HCEC 1CT (cell line): ENCODE measurements around the gene COX11.

Experiments used
- DNase-seq: peaks from one replicate; pipeline ENCODE4 v3.0.0-alpha.2; 2017

COX11 gene, protein sequence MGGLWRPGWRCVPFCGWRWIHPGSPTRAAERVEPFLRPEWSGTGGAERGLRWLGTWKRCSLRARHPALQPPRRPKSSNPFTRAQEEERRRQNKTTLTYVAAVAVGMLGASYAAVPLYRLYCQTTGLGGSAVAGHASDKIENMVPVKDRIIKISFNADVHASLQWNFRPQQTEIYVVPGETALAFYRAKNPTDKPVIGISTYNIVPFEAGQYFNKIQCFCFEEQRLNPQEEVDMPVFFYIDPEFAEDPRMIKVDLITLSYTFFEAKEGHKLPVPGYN

DNA sequence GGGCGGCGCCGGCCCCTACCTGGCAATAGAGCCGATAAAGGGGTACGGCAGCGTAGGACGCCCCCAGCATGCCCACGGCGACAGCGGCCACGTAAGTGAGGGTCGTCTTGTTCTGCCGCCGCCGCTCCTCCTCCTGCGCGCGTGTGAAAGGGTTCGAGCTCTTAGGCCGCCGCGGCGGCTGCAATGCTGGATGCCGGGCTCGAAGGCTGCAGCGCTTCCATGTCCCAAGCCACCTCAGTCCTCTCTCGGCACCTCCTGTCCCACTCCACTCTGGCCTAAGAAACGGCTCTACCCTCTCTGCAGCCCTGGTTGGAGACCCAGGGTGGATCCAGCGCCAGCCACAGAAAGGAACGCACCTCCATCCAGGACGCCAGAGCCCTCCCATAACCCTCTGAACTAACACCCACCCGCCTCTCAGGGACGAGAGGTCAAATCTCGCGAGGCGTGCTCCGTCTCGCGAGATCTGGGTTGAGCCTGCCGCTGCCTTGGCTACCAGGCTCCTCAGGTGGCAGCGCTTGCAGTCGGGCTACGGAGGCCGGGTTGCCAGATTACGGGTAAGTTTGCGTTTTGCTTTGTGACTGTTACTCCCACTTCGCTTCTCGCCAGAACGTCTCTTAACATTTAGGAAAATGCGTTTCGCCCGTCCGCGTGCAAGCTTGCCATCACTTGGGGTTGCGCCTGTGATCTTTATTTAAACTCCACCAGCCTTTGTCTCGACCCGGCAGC lies at the start of gene COX11, which contains the start of gene STXBP4:
Gene COX11 (minus strand): TSS at position 393 of the 726 bp plus-strand sequence. CDS start 8 bp downstream, at position 385.
Gene STXBP4 (plus strand): TSS at position 504 of the 726 bp plus-strand sequence. CDS start 17,455 bp downstream, outside the sequence.
- DNase-seq = peak; percentile 94

DNA sequence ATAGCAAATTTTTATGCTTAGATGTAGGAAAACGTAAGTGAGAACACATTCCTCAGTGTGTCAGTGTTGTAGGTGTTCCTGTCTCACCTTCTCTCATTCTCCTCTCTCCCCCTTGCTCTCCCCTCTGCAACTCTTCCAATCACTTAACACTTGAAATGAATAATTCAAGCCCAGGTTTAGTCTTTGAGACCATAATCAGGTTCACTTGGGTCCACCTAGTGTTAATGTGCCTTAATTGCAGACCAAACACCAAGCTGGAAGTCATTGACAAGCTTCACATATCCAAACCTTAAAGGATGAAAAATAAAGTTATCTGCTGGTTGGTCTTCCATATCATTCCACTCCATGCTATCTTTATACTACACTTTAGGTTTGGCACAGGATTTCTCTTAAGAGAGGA lies 37.1 kb upstream of the COX11 start:
- DNase-seq = peak; percentile 23

DNA sequence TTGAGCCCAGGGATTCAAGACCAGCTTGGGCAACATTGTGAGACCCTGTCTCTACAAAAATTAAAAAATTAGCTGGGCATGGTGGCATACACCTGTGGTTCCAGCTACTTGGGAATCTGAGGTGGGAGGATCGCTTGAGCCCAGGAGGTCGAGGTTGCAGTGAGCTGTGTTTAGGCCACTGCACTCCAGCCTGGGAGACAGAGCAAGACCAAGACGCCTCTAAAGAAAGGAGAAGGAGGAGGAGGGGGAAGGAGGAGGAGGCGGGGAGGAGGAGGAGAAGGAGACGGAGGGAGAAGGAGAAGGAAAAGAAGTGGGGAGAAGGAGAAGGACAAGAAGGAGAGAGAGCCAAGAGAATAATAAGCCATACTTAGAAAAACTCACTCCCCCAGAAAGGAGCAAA lies 36.0 kb upstream of the COX11 start:
- DNase-seq = no peak

DNA sequence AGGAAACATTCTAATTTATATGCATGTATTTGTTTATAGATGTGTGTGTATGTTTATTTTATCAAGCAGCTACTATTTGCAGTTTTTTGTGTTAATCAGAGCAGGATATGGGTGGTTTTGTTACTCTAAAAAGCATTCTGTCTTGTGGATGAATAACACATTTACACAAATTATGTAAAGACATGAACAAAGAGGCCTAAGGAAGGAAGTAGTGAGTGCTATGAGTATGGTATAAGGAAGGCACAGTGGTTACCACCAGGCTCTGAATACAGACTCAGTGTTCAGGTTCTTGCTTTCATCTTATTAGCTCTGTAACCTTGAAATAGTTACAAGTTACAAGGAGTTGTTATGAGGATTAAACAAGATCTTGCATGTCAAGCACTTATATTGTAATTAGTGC lies 34.0 kb upstream of the COX11 start:
- no peak for DNase-seq

DNA sequence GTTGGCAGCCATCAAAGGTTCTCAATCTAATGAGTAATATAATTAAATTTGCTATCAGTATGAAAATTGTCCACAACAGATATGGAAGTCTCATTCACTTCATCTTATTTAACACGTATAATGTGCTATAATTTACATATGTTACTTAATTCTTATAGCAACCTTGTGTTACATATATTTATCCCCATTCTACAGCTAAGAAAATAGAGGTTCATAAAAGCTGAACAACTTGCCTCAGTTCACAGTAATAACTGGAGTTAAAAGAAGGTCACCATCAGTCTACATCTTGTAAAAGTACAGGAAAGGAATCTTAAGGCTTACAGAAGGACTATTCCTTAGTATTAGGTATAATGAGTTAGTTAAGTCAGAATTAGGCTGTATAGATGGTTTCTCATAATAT lies 28.0 kb upstream of the COX11 start:
- no peak for DNase-seq

DNA sequence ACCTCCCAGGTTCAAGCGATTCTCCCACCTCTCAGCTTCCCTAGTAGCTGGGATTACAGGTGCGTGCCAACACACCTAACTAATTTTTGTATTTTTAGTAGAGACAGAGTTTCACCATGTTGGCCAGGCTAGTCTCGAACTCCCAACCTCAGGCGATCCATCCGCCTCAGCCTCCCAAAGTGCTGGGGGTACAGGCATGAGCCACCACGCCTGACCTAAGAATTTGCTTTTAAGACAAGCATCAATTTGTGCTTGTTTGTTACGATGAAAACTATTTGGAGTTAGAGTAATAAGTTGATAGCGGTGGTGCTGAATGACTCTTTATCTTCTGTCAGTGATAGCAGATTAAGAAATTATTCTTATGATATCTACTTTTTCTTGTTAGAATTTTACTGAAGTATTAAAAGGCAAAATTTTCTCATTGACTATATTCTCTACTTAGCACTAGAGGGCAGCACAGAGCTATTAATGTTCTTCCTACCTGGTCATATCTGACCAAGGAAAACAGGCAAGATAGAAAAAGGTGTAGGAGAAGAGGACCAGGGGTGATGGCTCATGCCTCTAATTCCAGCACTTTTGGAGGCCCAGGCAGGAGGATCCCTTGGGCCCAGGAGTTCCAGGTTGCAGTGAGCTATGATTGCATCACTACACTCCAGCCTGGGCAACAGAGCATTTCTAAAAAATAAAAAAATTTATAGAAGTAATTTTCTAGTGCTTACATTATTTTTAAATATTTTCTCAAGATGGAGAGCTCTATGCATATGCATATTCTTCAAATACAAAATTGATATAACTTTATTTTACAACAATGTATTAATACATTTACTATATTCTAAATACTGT lies 24.6 kb upstream of the COX11 start:
- DNase-seq = peak; percentile 48

DNA sequence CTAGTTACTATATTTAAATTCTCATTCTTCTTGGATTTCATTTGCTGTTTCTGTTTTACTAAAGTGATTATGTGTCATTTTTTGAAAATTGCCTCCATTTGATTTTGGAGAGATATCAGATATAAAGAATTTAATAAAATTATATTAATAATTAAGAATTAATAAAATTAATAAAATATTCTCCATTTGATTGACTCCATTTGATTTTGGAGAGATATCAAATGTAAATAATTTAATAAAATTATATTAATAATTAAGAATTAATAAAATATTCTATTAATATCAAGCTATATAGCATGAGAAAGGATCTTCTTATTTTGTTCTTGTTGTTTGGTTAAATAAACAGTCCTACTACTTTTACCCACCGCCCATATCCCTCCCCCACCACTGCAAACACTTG lies 23.1 kb upstream of the COX11 start:
- no peak for DNase-seq

DNA sequence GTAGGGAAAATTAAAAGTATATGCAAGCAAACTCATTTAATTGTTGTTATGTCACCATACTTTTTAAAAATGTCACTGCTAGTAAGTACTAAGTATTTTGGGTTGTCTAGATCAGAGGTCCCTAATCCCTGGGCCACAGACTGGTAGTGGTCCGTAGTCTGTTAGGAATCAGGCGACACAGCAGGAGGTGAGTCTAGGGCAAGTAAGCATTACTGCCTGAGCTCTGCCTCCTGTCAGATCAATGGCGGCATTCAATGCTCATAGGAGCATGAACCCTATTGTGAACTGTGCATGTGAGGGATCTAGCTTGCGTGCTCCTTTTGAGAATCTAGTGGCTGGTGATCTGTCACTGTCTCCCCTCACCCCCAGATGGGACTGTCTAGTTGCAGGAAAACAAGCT lies 21.7 kb upstream of the COX11 start:
- DNase-seq = no peak

DNA sequence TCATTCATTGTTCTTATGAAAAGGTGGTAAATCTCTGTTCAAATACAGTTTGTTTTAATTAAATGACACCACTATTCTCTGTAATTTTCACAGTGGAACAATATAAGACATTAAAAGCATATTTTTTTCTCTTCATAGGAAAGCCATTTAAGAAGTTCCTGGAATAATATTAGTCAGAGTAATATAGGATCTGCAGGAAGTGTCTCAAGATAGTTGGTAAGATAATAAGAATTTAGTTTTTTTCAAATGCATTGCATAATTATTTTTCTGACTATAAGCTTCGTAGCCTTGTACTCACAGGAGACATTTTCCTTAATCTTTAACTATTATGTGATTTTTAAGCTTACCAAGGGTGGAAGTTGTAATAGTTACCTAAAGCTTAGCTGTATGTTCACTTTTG lies 17.0 kb upstream of the COX11 start:
- peak; percentile 41 for DNase-seq

DNA sequence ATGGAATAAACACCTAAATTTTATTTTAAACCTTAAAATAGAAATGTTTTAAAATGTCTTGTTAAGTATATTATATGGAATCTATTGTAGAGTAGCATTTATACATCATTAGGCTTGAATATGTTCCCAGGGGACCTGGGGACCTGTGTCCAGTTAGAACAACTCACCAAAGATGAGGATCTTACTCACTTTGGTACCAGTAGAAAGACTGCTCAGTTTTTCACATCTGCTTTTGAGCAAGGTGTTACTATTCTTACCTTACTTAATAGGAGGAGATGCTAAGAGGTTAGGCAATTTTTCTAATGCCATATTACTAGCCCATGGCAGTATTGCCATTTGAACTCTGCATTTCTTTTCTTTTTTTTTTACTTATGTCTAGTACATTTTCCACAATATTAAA lies 14.8 kb upstream of the COX11 start:
- DNase-seq = no peak

DNA sequence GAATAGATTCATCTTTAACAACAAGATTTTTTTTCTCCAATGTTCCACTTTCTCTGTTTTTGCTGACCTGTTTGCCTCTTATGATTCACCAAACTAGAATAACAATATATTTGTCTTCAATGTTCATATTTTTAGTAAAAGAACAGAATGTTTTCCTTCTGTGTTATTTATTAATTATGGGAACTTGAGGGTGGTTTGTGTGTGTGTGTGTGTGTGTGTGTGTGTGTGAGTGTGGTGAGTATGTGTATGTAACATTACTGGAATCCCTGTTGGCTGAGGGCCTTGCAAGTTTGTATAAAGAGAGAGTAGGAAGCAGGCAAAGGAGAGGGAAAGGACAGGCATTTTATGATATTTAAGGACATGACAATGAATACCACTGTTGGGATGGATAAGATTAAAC lies 13.9 kb upstream of the COX11 start:
- DNase-seq = peak; percentile 50

DNA sequence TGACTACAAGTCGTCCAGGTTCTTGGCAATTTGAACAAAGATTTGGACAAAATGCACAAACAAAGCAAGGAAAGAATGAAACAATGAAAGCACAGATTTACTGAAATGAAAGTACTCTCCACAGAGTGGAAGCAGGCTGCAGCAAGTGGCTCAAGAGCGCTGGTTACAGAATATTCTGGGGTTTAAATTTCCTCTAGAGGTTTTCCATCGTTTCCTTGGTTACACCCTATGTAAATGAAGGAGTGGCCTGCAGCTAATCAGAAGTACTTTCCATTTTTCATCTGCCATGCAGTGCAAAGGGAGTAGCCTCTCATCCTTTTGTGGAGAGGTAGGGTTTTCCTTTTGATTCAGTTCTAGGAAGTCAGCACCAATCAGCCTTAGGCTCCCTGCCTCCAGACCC lies 11.9 kb upstream of the COX11 start:
- DNase-seq = no peak

DNA sequence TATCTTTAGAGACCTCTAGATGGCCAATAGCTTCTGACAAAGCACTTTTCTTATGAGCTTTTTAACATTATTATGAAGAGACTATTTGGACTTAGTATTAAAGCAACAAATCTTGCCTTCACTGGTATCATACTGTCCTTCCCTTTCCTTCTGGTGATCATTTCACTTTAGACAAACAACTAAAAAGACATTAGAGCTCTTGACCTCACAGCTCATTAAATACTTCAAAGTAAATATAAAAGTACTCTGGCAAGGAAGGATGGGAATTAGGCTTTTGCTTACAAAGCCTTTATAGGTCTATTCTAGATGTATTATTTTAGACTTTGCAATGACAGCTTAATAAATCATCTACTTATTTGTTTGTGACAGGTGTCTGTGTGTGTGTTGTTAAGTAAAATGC lies 11.2 kb upstream of the COX11 start:
- DNase-seq = no peak

DNA sequence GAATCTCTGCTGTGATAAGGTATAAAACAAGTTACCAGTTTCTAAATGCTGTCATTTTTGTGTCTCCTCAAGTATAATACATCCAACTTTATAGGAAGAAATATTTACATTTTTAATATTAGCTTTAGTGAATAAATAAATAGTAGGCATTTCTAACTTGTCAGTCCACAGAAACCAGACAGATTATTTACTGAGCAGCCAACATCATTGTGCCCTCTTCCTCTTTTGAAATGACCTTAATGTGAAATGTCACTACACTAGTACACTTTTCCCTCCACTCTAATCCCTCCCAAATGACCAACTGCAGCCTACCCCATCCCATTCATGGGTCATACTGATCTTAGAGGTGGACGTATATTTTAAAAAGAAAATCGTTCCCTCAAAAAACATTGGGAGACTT lies 9.3 kb upstream of the COX11 start:
- no peak for DNase-seq

DNA sequence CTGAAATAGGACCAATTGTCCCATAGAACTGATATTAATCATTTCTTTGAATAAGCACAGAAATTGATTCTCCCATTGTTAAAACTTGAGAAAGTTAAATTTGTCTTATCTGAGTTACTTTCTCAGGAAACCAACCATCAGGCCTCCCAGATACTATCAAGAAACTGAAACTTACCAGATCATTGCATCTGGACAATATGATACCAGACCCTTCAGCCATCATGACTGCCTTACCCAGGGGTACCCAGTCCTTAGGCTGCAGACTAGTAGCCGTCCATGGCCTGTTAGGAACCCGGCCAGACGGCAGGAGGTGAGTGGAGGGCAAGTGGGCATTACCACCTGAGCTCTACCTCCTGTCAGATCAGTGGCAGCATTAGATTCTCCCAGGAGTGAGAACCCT lies 7.9 kb upstream of the COX11 start:
- DNase-seq = no peak

DNA sequence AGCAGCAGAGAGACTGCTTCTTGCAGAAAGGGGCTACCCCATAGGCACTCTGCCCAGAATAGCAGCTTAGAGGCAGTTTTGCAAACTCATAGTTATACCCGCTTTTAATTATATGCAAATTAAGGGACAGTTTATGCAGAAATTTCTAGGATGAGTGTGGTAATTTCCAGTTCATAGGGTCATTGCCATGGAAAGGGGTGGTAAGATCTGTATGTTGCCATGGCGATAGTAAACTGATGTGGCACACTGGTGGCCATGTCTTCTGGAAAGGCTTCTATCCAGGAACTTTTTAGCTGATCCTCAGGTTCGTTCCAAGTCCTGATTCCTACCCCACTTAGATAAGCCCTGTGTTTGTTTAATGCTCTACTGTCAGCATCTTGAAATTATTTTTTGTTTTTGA lies 6.3 kb upstream of the COX11 start:
- no peak for DNase-seq

DNA sequence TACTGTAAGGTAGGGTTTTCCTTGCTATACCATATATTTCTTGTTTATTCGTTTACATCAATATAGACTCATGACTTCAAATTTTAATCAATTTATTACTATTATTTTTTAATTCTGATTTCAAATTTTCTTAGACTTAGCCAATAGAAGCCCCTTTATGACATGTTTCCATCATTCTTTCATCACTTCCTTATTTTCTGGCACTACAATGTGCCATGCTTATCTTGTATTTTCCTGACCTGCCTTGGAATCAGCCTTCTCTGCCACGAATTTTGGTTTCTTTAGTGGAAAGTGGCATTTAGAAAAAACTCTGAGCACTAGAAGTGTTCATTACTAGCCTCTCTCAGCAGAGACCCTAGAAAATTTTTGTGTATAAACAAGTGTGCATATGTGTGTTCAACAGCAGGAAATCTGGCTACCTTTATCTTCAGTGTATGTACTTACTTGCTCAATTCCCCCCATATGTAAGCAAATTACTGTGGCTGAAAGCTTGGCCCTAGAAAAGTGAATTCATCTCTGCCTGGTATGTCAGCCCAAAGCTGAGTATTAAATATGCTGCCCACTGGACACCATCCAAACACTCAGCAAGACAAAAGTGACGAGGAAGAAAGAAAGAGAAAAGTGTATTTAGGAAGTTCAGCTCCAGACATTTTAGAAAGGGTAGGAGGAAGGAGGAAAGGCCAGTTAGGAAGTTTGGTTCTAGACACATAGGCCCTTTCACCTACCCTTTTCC lies 4.1 kb upstream of the COX11 start:
- no peak for DNase-seq

DNA sequence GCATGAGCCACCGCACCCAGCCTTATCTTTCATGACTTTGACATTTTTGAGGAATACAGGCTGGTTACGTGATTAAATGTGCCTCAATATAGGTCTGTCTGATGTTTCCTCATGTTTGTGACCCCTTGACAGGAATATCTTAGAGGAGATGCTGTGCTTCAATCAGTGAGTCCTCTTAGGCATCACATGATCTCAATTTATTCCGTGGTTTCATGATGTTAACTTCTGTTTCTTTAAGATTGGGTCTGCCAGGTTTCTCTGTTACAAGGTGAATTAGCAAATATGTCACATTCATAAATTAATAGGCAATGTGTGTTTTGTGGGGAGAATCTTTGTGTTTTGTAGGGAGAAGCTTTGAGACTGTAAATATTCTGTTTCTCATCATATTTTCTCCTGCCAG lies 3.4 kb upstream of the COX11 start:
- no peak for DNase-seq

DNA sequence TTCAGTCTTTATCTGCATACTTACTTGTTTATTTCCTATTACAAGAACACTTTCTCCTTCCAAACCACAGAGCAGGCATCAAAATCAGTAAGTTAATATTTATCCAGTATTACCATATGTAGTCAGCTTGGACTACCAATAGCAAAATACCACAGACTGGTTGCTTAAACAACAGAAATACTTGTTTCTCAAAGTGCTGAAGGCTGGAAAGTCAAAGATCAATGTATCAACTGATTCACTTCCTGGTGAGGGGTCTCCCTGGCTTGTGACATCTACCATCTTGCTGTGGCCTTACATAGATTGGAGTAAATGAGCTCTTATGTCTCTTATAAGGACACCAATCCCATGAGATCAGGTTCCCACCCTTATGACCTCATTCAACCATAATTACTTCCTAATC lies 2.7 kb upstream of the COX11 start:
- no peak for DNase-seq

DNA sequence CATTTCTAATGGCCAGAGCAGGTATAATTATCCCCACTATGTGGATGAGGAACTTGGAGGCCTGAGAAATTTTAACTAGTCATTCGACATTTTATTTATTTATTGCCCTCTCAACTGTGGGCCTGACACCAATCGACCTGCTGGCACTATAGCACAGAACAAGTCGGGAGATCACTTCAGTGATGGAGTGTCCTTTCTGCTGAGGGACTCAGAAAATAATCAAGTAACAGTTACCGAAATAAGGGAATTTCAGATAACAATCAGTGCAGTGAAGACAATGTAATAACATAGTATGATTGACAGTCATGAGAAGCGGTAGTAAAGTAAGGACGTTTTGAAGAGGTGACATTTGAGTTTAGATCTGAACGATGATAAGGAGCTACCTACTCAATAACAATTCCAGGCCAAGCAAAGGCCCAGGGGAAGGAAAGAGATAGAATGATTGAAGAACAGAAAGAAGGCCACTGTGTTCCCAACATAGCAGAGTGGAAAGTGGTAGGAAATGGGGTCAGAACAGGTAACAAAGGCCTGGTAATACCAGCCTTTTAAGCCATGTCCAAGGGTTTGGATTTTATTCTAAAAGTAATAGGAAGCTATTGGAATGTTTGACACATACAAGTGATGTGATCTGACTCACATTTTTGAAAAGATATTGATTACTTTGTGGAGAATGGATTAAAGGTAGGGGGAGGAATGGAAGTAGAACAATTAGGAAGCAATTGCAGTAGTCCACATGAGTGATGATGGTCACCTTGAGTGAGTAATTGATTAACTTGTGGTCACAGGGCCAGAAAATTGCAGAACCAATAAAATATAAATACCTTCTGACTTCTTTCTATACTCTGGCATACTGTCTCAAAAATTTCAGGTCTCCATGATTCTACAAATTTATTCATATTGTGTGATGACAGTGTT lies 1.5 kb upstream of the COX11 start:
- no peak for DNase-seq

DNA sequence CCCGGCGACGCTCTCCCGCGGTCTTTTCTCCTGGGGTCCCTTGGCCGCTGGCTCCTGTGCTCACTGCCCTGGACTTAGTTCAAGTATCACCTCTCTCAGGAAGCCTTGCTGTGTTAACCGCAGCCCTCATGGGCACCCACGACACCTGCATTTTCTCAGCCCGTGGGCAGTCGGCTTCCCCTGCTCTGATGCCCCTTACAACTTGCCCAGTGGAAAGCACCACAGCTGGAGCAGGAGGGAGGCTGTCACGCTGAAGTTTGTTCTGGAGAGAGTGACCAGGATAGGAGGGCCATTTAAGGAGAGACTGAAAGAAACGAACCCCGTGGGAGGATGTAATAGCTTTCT lies 506 bp upstream of the COX11 start:
- peak; percentile 18 for DNase-seq
